HG03103 (cell line): ENCODE measurements around the gene CYP4F8.
"Not testable (repeated sequence)": the region's sequence is repeated elsewhere in the genome, so short reads cannot be mapped to it uniquely, and the experiment has no call there.

Experiments
- ATAC-seq: cut with Tn5 transposase; IDR thresholded peaks from one replicate; pipeline ENCODE4 v1.9.1; 2021; ENCODE audit warnings: low read depth; ENCODE audit not compliant: unreplicated experiment

The CYP4F8 gene

GRCh38 chr19:15642807-15643206, 27.8 kb downstream of the CYP4F8 start:
- no peak for ATAC-seq

GRCh38 chr19:15643387-15643786, 28.4 kb downstream of the CYP4F8 start:
- ATAC-seq, result no peak

- no peak for ATAC-seq
Observed at GRCh38 chr19:15644066-15644741, 29.2 kb downstream of the CYP4F8 start.

- no peak for ATAC-seq
Observed at GRCh38 chr19:15644816-15645215, 29.8 kb downstream of the CYP4F8 start.

- no peak for ATAC-seq
Observed at GRCh38 chr19:15649526-15649925, 34.5 kb downstream of the CYP4F8 start.

- ATAC-seq, result not testable (repeated sequence)
Observed at GRCh38 chr19:15650123-15650522, 35.1 kb downstream of the CYP4F8 start.

GRCh38 chr19:15651791-15652190, 36.8 kb downstream of the CYP4F8 start:
- ATAC-seq, result no peak

- no peak for ATAC-seq
Observed at GRCh38 chr19:15652559-15653278, 37.7 kb downstream of the CYP4F8 start.

GRCh38 chr19:15656467-15656866, 41.4 kb downstream of the CYP4F8 start:
- ATAC-seq, result no peak

- ATAC-seq, result no peak
Observed at GRCh38 chr19:15663247-15663646, 48.2 kb downstream of the CYP4F8 start.

- no peak for ATAC-seq
Observed at GRCh38 chr19:15666186-15666585, 51.2 kb downstream of the CYP4F8 start.

- no peak for ATAC-seq
Observed at GRCh38 chr19:15666883-15667282, 51.9 kb downstream of the CYP4F8 start.

GRCh38 chr19:15669440-15669839, 54.4 kb downstream of the CYP4F8 start:
- ATAC-seq, result no peak

GRCh38 chr19:15669891-15670290, 54.9 kb downstream of the CYP4F8 start:
- ATAC-seq, result no peak

GRCh38 chr19:15671237-15671821, 56.3 kb downstream of the CYP4F8 start:
- no peak for ATAC-seq

GRCh38 chr19:15671891-15672579, 57.0 kb downstream of the CYP4F8 start:
- ATAC-seq, result no peak

- no peak for ATAC-seq
Observed at GRCh38 chr19:15672580-15673175, 57.7 kb downstream of the CYP4F8 start, which contains the start of gene CYP4F12. CYP4F12 (plus strand) TSS chr19:15673087; CDS start chr19:15673530, 443 bp downstream.

- no peak for ATAC-seq
Observed at GRCh38 chr19:15673176-15673654, 58.2 kb downstream of the CYP4F8 start.

- ATAC-seq, result no peak
Observed at GRCh38 chr19:15675560-15675959, 60.5 kb downstream of the CYP4F8 start.

- no peak for ATAC-seq
Observed at GRCh38 chr19:15679089-15679488, 64.1 kb downstream of the CYP4F8 start.

GRCh38 chr19:15679865-15680264, 64.8 kb downstream of the CYP4F8 start:
- not testable (repeated sequence) for ATAC-seq
